Measurements from ENCODE around the gene UTF1. TPM values are rescaled to one million over a fixed set of nuclear protein-coding genes. Genes with fewer than 3 reads are reported as not detected.

Gene UTF1
- total and polyA plus RNA-seq, 2 experiments from 2014 or later = 12.2 to 51.4 TPM

- no peak for TF ChIP-seq ZNF462 (CRISPR knock-in tag; IDR thresholded peaks at IDR 0.05)
- no peak for TF ChIP-seq CREB1 (CRISPR knock-in tag; IDR thresholded peaks at IDR 0.05; ENCODE audit: low read depth)
- no peak for TF ChIP-seq EZH2phosphoT487 (IDR thresholded peaks at IDR 0.05; ENCODE audit: unreplicated experiment)
Observed at GRCh38 chr10:133278577-133279265, 48.7 kb downstream of the UTF1 start (continued).

- H3K4me3 Mint-ChIP-seq = no peak overlapping the region
- Histone ChIP-seq H3K27me3 (ENCODE audit: insufficient read depth) (no peaks in the 10 kb centered on the region), H3K4me1 (ENCODE audit: insufficient read depth) (no peaks in the 10 kb centered on the region), H3K27ac (ENCODE audit: low read depth) (no peak overlapping the region), H3F3A (replicated peaks; ENCODE audit: low read depth) (no peaks in the 10 kb centered on the region), H4K20me1 (replicated peaks; ENCODE audit: insufficient read depth) (no peaks in the 10 kb centered on the region), H3K36me3 (ENCODE audit: insufficient read depth) (0 out of 2 replicates have a peak, but pooled peaks cover 6% of the 10 kb centered on the region), H3K9me2 (ENCODE audit: insufficient read depth) (no peaks in the 10 kb centered on the region), H3K4me2 (no peak overlapping the region), H3K4me3 (no peak overlapping the region), H2AFZ (no peak overlapping the region), H3K79me2 (replicated peaks; ENCODE audit: insufficient read depth) (no peaks in the 10 kb centered on the region)
- H3K27ac Mint-ChIP-seq = no peak overlapping the region
- ATAC-seq (no peak), DNase-seq (ENCODE audit: low spot score) (no peak)
- no peaks in the 10 kb centered on the region for H3K9me3 Mint-ChIP-seq
- no peaks in the 10 kb centered on the region for H3K27me3 Mint-ChIP-seq (ENCODE audit: insufficient read depth, low read depth, poor library complexity)
- H3K4me1 Mint-ChIP-seq = peaks cover 4% of the 10 kb centered on the region; the same call in 2 of the 3 replicates
- H3K36me3 Mint-ChIP-seq (ENCODE audit: low read depth) = peaks cover 21% of the 10 kb centered on the region
- no peak for TF ChIP-seq REST (IDR thresholded peaks at IDR 0.05; ENCODE audit: unreplicated experiment)
- no peak for TF ChIP-seq ZNF331 (CRISPR knock-in tag; IDR thresholded peaks at IDR 0.05; ENCODE audit: low read depth)
Observed at GRCh38 chr10:133279326-133280226, 49.6 kb downstream of the UTF1 start.

Measured in GM23338 (cell line).